ENCODE data around the gene CNOT3.
A peak's percentile ranks its signal among the peaks of the same experiment; 100 is the strongest.
"Not testable (repeated sequence)": the region's sequence is repeated elsewhere in the genome, so short reads cannot be mapped to it uniquely, and the experiment has no call there.

CNOT3 gene

GRCh38 chr19:54152267-54152666, 14.7 kb downstream of the CNOT3 start:
- no peak for DNase-seq

GRCh38 chr19:54152878-54153524, 15.4 kb downstream of the CNOT3 start:
- no peak for DNase-seq

GRCh38 chr19:54153731-54154326, 16.3 kb downstream of the CNOT3 start:
- DNase-seq: no peak

GRCh38 chr19:54154603-54155345, 17.2 kb downstream of the CNOT3 start:
- peak; percentile 50 for DNase-seq

- DNase-seq: no peak
Measured at GRCh38 chr19:54155694-54156093, 18.1 kb downstream of the CNOT3 start.

GRCh38 chr19:54156490-54156889, 18.9 kb downstream of the CNOT3 start:
- no peak for DNase-seq

- DNase-seq: no peak
Measured at GRCh38 chr19:54156953-54157352, 19.4 kb downstream of the CNOT3 start.

GRCh38 chr19:54158812-54159351, 21.3 kb downstream of the CNOT3 start:
- no peak for DNase-seq

GRCh38 chr19:54159352-54160181, 22.0 kb downstream of the CNOT3 start, which contains the start of gene LENG1:
LENG1 (minus strand) TSS chr19:54159721; CDS start chr19:54159695, 26 bp downstream.
- peak; percentile 100 for DNase-seq

- DNase-seq: no peak
Measured at GRCh38 chr19:54160182-54160811, 22.7 kb downstream of the CNOT3 start.

- DNase-seq: no peak
Measured at GRCh38 chr19:54160854-54161253, 23.3 kb downstream of the CNOT3 start.

GRCh38 chr19:54162241-54162805, 24.8 kb downstream of the CNOT3 start:
- peak; percentile 33 for DNase-seq

- DNase-seq: no peak
Measured at GRCh38 chr19:54162884-54163283, 25.3 kb downstream of the CNOT3 start.

- DNase-seq: no peak
Measured at GRCh38 chr19:54164369-54165068, 27.0 kb downstream of the CNOT3 start.

GRCh38 chr19:54165222-54165621, 27.7 kb downstream of the CNOT3 start:
- no peak for DNase-seq

- peak; percentile 65 for DNase-seq
Measured at GRCh38 chr19:54168174-54168917, 30.8 kb downstream of the CNOT3 start.

GRCh38 chr19:54169149-54169740, 31.7 kb downstream of the CNOT3 start:
- no peak for DNase-seq

GRCh38 chr19:54171736-54172431, 34.3 kb downstream of the CNOT3 start:
- DNase-seq: not testable (repeated sequence)

All from HCEC 1CT (cell line).